Cardiac septum (tissue), 1 donor: ENCODE results near the gene ZBED4. TPM values are rescaled to one million over a fixed set of nuclear protein-coding genes. Genes with fewer than 3 reads are reported as not detected.

Source experiments
- total RNA-seq: library from RNA; stranded (reverse); fragmentation: NEBNext Ultra II Directional; extraction: Animal tissue kit (Norgen Biotek cat#: 25700); gene quantifications from one replicate; pipeline ENCODE4 v1.2.1, GENCODE V29; 2021
- donor health status: DM: no; HTN: no; CAD: no.

Gene ZBED4
- total RNA-seq, 1 donor from 2014 or later = 6.2 TPM

Other genes starting within 250 kb of the ZBED4 start
- 18.0 TPM for gene BRD1, start 26.0 kb upstream of the ZBED4 start, total RNA-seq
- 14.3 TPM for gene ALG12, start 64.6 kb downstream of the ZBED4 start, total RNA-seq
- 32.9 TPM for gene CRELD2, start 64.8 kb downstream of the ZBED4 start, total RNA-seq
- 31.3 TPM for gene PIM3, start 106.9 kb downstream of the ZBED4 start, total RNA-seq
- gene IL17REL, start 158.9 kb downstream of the ZBED4 start, total RNA-seq = not detected
- gene TTLL8, start 204.5 kb downstream of the ZBED4 start, total RNA-seq = not detected
- 0.13 TPM for gene MLC1, start 231.6 kb downstream of the ZBED4 start, total RNA-seq
- gene MOV10L1, start 236.2 kb downstream of the ZBED4 start, total RNA-seq = 0.46 TPM